Endothelial cell of umbilical vein (primary cell): Measurements from ENCODE around the gene GSE1. TPM values are rescaled to one million over a fixed set of nuclear protein-coding genes. Genes with fewer than 3 reads are reported as not detected.

Source experiments
- BruUV-seq: library from RNA; stranded (reverse); fragments of 400-500 nt; replicated peaks from 2 replicates; lab custom pipeline; 2021; lab: Mats Ljungman, UMichigan
- CTCF ChIA-PET: fragments of 300-600, 350-600 bp; sonication (Branson Sonifier 250); formaldehyde crosslinking; loops from one replicate; lab custom pipeline; 2021; ENCODE audit warnings: antibody characterized with exemption, inconsistent platforms; lab: Charles Lee
- POLR2A ChIA-PET: fragments of 300-600, 350-600 bp; sonication (Branson Sonifier 250); formaldehyde crosslinking; loops from one replicate; lab custom pipeline; 2021; ENCODE audit warnings: antibody characterized with exemption, inconsistent platforms; lab: Charles Lee
- DNase-seq: peaks from one replicate; pipeline ENCODE4 v3.0.0-alpha.2; 2011; ENCODE audit warnings: low read depth, low spot score
- FAIRE-seq: peaks from 2 replicates; lab custom pipeline; 2011; peaks lifted over from hg19 to GRCh38; lab: Jason Lieb, UNC
- H2AFZ ChIP-seq: 2 replicates; pipeline ENCODE4 v1.6.0; 2012; ENCODE audit warnings: low read depth, low read length, control low read depth, inconsistent platforms
- H3K27ac ChIP-seq: 2 replicates; pipeline ENCODE4 v1.5.1; 2011; ENCODE audit warnings: low read depth, mild to moderate bottlenecking, control low read depth, low read length, moderate library complexity; ENCODE audit not compliant: insufficient read depth
- H3K27me3 ChIP-seq, 2 experiments: 2 replicates each; pipeline versions ENCODE4 v1.6.0 to v1.6.1; 2011; ENCODE audit warnings: low read length in 2 of 2, mixed read lengths in 1 of 2; ENCODE audit not compliant: control insufficient read depth in 2 of 2, insufficient read depth in 2 of 2
- H3K36me3 ChIP-seq, 2 experiments: 2 replicates in 1 of 2; 3 replicates in 1 of 2; pipeline ENCODE4 v1.5.1; 2011; ENCODE audit warnings: low read length in 2 of 2, mild to moderate bottlenecking in 1 of 2, moderate library complexity in 1 of 2; ENCODE audit not compliant: control insufficient read depth in 2 of 2, insufficient read depth in 2 of 2; ENCODE audit errors: extremely low read depth in 1 of 2
- H3K4me1 ChIP-seq: 3 replicates; pipeline ENCODE4 v1.5.1; 2011; ENCODE audit warnings: mild to moderate bottlenecking, low read length; ENCODE audit not compliant: control insufficient read depth, insufficient read depth; ENCODE audit errors: extremely low read depth
- H3K4me2 ChIP-seq: 2 replicates; pipeline ENCODE4 v1.6.1; 2011; ENCODE audit warnings: low read length, control low read depth, mixed read lengths; ENCODE audit not compliant: insufficient read depth
- H3K4me3 ChIP-seq, 3 experiments: fragments of 200-600 bp in 1 of 3; sonication (generic), shearing (Covaris generic) in 1 of 3; replicated peaks in 1 of 3; 2 replicates each; pipeline ENCODE4 v1.5.1; 2011 to 2016; ENCODE audit warnings: control low read depth in 3 of 3, low read length in 3 of 3, mild to moderate bottlenecking in 2 of 3, inconsistent platforms in 1 of 3, low read depth in 1 of 3, moderate library complexity in 1 of 3; ENCODE audit not compliant: insufficient read depth in 1 of 3
- H3K79me2 ChIP-seq: 2 replicates; pipeline ENCODE4 v1.6.0; 2012; ENCODE audit warnings: low read length, inconsistent platforms; ENCODE audit not compliant: control insufficient read depth, insufficient read depth
- H3K9ac ChIP-seq: replicated peaks from 2 replicates; pipeline ENCODE3; 2011; ENCODE audit warnings: low read length, control low read depth; ENCODE audit not compliant: insufficient read depth; ENCODE audit errors: extremely low read depth
- H3K9me1 ChIP-seq: replicated peaks from 3 replicates; pipeline ENCODE4 v1.6.0; 2011; ENCODE audit warnings: mild to moderate bottlenecking, low read length; ENCODE audit not compliant: control insufficient read depth, insufficient read depth; ENCODE audit errors: extremely low read depth
- H3K9me3 ChIP-seq: replicated peaks from 2 replicates; pipeline ENCODE4 v1.5.1; 2012; ENCODE audit warnings: low read length, inconsistent platforms; ENCODE audit not compliant: control insufficient read depth, insufficient read depth
- H4K20me1 ChIP-seq: replicated peaks from 2 replicates; pipeline ENCODE3; 2011; ENCODE audit warnings: mild to moderate bottlenecking, low read length; ENCODE audit not compliant: control insufficient read depth, insufficient read depth; ENCODE audit errors: extremely low read depth
- FOS ChIP-seq: IDR thresholded peaks from 2 replicates; pipeline ENCODE4 v1.6.1; 2011; ENCODE audit warnings: mild to moderate bottlenecking, low read length, moderate library complexity, borderline replicate concordance; ENCODE audit not compliant: insufficient read depth
- GATA2 ChIP-seq: IDR thresholded peaks from 2 replicates; pipeline ENCODE4 v1.7.0; 2011; ENCODE audit warnings: low read depth, mild to moderate bottlenecking, moderate library complexity, mixed read lengths, low read length; ENCODE audit not compliant: insufficient read length, insufficient read depth
- JUN ChIP-seq: IDR thresholded peaks from 2 replicates; pipeline ENCODE4 v1.6.1; 2011; ENCODE audit warnings: borderline replicate concordance, low read depth; ENCODE audit not compliant: insufficient read length, insufficient read depth
- MYC ChIP-seq: IDR thresholded peaks from one replicate; pipeline ENCODE4 v1.6.1; 2011; ENCODE audit warnings: mild to moderate bottlenecking, low read depth, low read length
- POLR2A ChIP-seq: IDR thresholded peaks from 2 replicates; pipeline ENCODE4 v1.6.1; 2012; ENCODE audit warnings: low read depth, mild to moderate bottlenecking, control low read depth, low read length
- POLR2AphosphoS5 ChIP-seq: IDR thresholded peaks from 2 replicates; pipeline ENCODE4 v1.6.1; 2012; ENCODE audit warnings: low read depth, mild to moderate bottlenecking, control low read depth, low read length, moderate library complexity; ENCODE audit not compliant: insufficient read depth
- dilution Hi-C: fragments of 300-500 bp; cut with MboI; formaldehyde crosslinking; loops from one replicate; pipeline ENCODE4 v1.15.0; 2019; ENCODE audit warnings: low sequenced_read_pairs; ENCODE audit not compliant: extremely low pct_ligation_motif_present
- intact Hi-C: fragments of 100-400 bp; cut with micrococcal nuclease; formaldehyde crosslinking; loops from one replicate; pipeline ENCODE4 v1.10.0; 2022
- polyA plus RNA-seq, 4 experiments: library from polyadenylated mRNA; depleted of rRNA in 3 of 4; stranded (reverse) in 3 of 4; unstranded in 1 of 4; fragments of >200 nt; gene quantifications; 2 replicates each; pipeline versions ENCODE4 v1.2.1 to v1.2.3, GENCODE V29; 2011 to 2012; ENCODE audit warnings: missing spikeins in 1 of 4
- total RNA-seq: library from RNA; stranded (reverse); gene quantifications from 2 replicates; pipeline ENCODE4 v1.2.3, GENCODE V29; 2021
- TF ChIP-seq, protein P1 (sequence below): IDR thresholded peaks from 2 replicates; pipeline ENCODE4 v1.6.1; 2011; ENCODE audit not compliant: insufficient read depth, insufficient read length
- TF ChIP-seq, protein P2 (sequence below), 2 donors: IDR thresholded peaks; 1 replicate in 1 of 2; 2 replicates in 1 of 2; pipeline ENCODE4 v1.5.1; 2011; ENCODE audit warnings: low read length in 2 of 2, mild to moderate bottlenecking in 2 of 2, moderate library complexity in 2 of 2, control low read depth in 1 of 2, inconsistent platforms in 1 of 2, low read depth in 1 of 2; ENCODE audit not compliant: insufficient read depth in 1 of 2; ENCODE audit errors: extremely low read depth in 1 of 2

The GSE1 gene
- total and polyA plus RNA-seq, 2 donors (not counting 3 experiments of a cell fraction or from before 2014, with no cell fraction given), result 4.2 to 18.3 TPM

DNA sequence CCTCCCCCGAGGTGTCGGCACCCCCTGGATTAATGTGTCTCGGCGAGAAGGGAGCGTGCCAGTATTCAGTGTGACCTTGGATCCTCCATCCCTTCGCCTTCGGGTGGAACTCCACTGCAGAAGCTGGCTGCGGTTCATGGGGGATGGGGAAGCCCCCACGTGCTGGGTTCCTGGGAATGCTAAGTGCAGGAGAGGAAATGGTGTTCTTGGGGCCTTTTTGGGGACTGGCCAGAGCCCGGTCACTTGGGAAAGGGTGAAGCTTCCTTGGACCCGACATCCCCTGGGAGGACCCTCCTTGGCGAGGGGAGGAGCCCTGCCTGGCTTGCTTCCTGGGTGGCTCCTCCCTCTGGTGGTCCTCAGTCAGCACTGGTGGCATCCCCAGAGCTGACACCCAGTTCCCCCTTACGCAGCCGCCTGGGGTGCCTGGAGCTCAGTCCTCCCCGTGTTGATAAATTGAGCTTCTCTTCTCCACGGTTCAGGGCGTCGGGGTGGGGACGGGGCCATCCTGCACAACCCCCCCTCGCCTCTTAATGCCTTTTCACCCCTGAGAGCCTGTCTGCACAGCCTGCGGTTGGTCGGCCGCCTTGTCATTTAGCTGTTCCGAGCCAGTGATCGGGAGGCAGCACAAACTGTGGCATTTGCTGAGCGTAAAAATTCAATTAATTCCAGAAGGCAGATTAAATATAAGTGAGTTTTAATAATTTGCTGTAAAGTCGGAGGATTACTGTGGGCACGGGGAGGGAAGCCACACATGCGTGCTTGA lies 30.7 kb upstream of the GSE1 start:
- CTCF ChIA-PET, result no interaction called here
- H3K27me3 ChIP-seq, result no peaks in the 10 kb centered on the region
- no peaks in the 10 kb centered on the region for H4K20me1 ChIP-seq
- intact Hi-C loops, result no loop called here
- no peaks in the 10 kb centered on the region for H3K36me3 ChIP-seq
- no peak for DNase-seq
- no peak for FAIRE-seq
- no peaks in the 10 kb centered on the region for H3K9me3 ChIP-seq
- H3K4me3 ChIP-seq, result no peak overlapping the region
- no peak for TF ChIP-seq GATA2
- TF ChIP-seq, protein P1, sequence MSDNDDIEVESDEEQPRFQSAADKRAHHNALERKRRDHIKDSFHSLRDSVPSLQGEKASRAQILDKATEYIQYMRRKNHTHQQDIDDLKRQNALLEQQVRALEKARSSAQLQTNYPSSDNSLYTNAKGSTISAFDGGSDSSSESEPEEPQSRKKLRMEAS, result no peak
- no peak for TF ChIP-seq FOS
- TF ChIP-seq POLR2A, result no peak
- no peak for TF ChIP-seq MYC
- TF ChIP-seq JUN, result no peak
- TF ChIP-seq, protein P2, sequence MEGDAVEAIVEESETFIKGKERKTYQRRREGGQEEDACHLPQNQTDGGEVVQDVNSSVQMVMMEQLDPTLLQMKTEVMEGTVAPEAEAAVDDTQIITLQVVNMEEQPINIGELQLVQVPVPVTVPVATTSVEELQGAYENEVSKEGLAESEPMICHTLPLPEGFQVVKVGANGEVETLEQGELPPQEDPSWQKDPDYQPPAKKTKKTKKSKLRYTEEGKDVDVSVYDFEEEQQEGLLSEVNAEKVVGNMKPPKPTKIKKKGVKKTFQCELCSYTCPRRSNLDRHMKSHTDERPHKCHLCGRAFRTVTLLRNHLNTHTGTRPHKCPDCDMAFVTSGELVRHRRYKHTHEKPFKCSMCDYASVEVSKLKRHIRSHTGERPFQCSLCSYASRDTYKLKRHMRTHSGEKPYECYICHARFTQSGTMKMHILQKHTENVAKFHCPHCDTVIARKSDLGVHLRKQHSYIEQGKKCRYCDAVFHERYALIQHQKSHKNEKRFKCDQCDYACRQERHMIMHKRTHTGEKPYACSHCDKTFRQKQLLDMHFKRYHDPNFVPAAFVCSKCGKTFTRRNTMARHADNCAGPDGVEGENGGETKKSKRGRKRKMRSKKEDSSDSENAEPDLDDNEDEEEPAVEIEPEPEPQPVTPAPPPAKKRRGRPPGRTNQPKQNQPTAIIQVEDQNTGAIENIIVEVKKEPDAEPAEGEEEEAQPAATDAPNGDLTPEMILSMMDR (IDR thresholded peaks at IDR 0.05; ENCODE audit: extremely low read depth in 1 of 2, insufficient read depth in 1 of 2, low read depth in 1 of 2, low read length in 2 of 2), result no peak
- no peak for TF ChIP-seq POLR2AphosphoS5
- no TSS peak for BruUV-seq
- H3K79me2 ChIP-seq, result no peaks in the 10 kb centered on the region
- H3K4me2 ChIP-seq, result no peak overlapping the region
- POLR2A ChIA-PET, result no interaction called here
- no peak overlapping the region for H3K9ac ChIP-seq
- H2AFZ ChIP-seq, result no peak overlapping the region
- no peaks in the 10 kb centered on the region for H3K9me1 ChIP-seq
- H3K27ac ChIP-seq, result no peak overlapping the region
- H3K4me1 ChIP-seq, result no peaks in the 10 kb centered on the region
- dilution Hi-C loops, result no loop called here
